ENCODE measurements around the gene DEPDC4. TPM values are rescaled to one million over a fixed set of nuclear protein-coding genes. Genes with fewer than 3 reads are reported as not detected.
A peak's percentile ranks its signal among the peaks of the same experiment; 100 is the strongest.

Gene DEPDC4
- total and polyA plus RNA-seq, 2 of the 13 experiments (the other 11 are each of a cell fraction or from before 2014, with no cell fraction given): 2.2 to 5.7 TPM

DNA sequence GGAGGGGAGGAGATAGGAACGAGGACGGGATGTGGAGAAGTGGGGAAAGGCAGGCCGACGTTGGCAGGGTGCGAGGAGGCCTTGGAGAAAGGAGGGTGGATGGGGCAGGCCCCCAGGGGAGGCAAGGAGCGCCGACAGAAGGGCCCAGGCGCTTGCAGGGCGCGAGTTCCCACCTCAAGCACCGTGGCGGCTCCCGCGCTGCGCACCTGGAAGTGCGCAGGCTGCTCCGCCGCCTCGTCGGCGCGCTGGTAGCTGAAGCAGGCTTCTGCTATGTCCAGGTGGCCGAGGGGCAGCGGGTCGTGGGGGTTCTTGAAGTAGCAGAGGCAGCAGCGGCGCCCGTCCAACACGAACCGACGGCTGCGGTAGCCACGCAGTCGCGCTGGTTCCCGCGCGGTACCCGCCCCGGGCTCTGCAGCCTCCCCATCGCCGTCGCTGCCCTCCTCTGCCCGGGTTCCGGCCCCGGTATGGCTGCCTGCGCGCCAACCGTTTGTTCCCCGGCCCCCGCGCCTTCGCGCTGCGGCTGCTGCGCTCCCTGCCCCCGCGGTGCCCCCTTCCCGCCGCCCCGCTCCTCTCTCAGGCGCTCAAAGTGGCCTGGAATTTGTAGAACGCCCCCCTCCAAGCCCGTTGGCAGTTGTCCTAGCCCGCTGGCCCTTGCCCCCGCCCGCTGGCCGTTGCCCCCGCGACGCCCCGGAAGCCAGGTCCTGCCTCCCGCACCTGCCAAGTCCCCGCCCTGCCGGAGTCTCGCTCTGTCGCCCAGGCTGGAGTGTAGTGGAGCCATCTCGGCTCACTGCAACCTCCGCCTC, 67.3 kb downstream of the DEPDC4 start (continued):
- TF ChIP-seq, protein P1, sequence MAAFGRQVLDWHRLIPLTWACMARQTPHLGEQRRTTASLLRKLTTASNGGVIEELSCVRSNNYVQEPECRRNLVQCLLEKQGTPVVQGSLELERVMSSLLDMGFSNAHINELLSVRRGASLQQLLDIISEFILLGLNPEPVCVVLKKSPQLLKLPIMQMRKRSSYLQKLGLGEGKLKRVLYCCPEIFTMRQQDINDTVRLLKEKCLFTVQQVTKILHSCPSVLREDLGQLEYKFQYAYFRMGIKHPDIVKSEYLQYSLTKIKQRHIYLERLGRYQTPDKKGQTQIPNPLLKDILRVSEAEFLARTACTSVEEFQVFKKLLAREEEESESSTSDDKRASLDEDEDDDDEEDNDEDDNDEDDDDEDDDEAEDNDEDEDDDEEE (CRISPR knock-in tag; IDR thresholded peaks at IDR 0.05): 0 out of 2 replicates have a peak, but pooled peaks have one; percentile 21
- TF ChIP-seq ZNF674 (CRISPR knock-in tag; IDR thresholded peaks at IDR 0.05; ENCODE audit: low read depth): 0 out of 2 replicates have a peak, but pooled peaks have one; percentile 93
- TF ChIP-seq RFX3 (CRISPR knock-in tag; IDR thresholded peaks at IDR 0.05): peak; percentile 52; the same call in 1 of the 2 replicates
- TF ChIP-seq ZNF335 (CRISPR knock-in tag; IDR thresholded peaks at IDR 0.05): no peak
- TF ChIP-seq CBX5 (CRISPR knock-in tag; IDR thresholded peaks at IDR 0.05; ENCODE audit: borderline replicate concordance): peak; percentile 43; the same call in 1 of the 2 replicates
- TF ChIP-seq ZNF556 (CRISPR knock-in tag; IDR thresholded peaks at IDR 0.05; ENCODE audit: borderline replicate concordance): peak; percentile 26; the same call in 1 of the 2 replicates
- TF ChIP-seq ASH2L (IDR thresholded peaks at IDR 0.05; ENCODE audit: insufficient read length, low read depth, low read length): peak; percentile 70
- TF ChIP-seq ZNF792 (CRISPR knock-in tag; IDR thresholded peaks at IDR 0.05): peak; percentile 18; the same call in 1 of the 2 replicates
- peak; percentile 40; the same call in 1 of the 2 replicates for TF ChIP-seq ZSCAN31 (CRISPR knock-in tag; IDR thresholded peaks at IDR 0.05; ENCODE audit: low read depth)
- no peak for TF ChIP-seq PLRG1 (conservative IDR thresholded peaks at IDR 0.05)
- no peak for TF ChIP-seq ZNF101 (CRISPR knock-in tag; IDR thresholded peaks at IDR 0.05; ENCODE audit: borderline replicate concordance, low read depth)
- TF ChIP-seq SATB2 (CRISPR knock-in tag; IDR thresholded peaks at IDR 0.05): peak; percentile 46; the same call in 1 of the 2 replicates
- TF ChIP-seq ZNF598 (CRISPR knock-in tag; IDR thresholded peaks at IDR 0.05; ENCODE audit: borderline replicate concordance): peak; percentile 48; the same call in 1 of the 2 replicates
- peak; percentile 28; the same call in 1 of the 2 replicates for TF ChIP-seq TFDP1 (CRISPR knock-in tag; IDR thresholded peaks at IDR 0.05; ENCODE audit: borderline replicate concordance)
- 0 out of 2 replicates have a peak, but pooled peaks have one; percentile 23 for TF ChIP-seq ZNF383 (CRISPR knock-in tag; IDR thresholded peaks at IDR 0.05; ENCODE audit: borderline replicate concordance)
- TF ChIP-seq SP1 (IDR thresholded peaks at IDR 0.05): no peak
- peak; percentile 58; the same call in 1 of the 2 replicates for TF ChIP-seq SP1 (CRISPR knock-in tag; IDR thresholded peaks at IDR 0.05)
- TF ChIP-seq KLF16 (CRISPR knock-in tag; IDR thresholded peaks at IDR 0.05): no peak
- peak; percentile 25; the same call in 1 of the 2 replicates for TF ChIP-seq IRF2 (CRISPR knock-in tag; IDR thresholded peaks at IDR 0.05)
- TF ChIP-seq ZNF260 (CRISPR knock-in tag; IDR thresholded peaks at IDR 0.05; ENCODE audit: borderline replicate concordance, low read depth): 0 out of 2 replicates have a peak, but pooled peaks have one; percentile 23
- TF ChIP-seq, protein P2, sequence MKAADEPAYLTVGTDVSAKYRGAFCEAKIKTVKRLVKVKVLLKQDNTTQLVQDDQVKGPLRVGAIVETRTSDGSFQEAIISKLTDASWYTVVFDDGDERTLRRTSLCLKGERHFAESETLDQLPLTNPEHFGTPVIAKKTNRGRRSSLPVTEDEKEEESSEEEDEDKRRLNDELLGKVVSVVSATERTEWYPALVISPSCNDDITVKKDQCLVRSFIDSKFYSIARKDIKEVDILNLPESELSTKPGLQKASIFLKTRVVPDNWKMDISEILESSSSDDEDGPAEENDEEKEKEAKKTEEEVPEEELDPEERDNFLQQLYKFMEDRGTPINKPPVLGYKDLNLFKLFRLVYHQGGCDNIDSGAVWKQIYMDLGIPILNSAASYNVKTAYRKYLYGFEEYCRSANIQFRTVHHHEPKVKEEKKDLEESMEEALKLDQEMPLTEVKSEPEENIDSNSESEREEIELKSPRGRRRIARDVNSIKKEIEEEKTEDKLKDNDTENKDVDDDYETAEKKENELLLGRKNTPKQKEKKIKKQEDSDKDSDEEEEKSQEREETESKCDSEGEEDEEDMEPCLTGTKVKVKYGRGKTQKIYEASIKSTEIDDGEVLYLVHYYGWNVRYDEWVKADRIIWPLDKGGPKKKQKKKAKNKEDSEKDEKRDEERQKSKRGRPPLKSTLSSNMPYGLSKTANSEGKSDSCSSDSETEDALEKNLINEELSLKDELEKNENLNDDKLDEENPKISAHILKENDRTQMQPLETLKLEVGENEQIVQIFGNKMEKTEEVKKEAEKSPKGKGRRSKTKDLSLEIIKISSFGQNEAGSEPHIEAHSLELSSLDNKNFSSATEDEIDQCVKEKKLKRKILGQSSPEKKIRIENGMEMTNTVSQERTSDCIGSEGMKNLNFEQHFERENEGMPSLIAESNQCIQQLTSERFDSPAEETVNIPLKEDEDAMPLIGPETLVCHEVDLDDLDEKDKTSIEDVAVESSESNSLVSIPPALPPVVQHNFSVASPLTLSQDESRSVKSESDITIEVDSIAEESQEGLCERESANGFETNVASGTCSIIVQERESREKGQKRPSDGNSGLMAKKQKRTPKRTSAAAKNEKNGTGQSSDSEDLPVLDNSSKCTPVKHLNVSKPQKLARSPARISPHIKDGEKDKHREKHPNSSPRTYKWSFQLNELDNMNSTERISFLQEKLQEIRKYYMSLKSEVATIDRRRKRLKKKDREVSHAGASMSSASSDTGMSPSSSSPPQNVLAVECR (CRISPR knock-in tag; IDR thresholded peaks at IDR 0.05; ENCODE audit: borderline replicate concordance): peak; percentile 62
